HepG2 (cell line): Measurements from ENCODE around the gene SURF1. TPM values are rescaled to one million over a fixed set of nuclear protein-coding genes. Genes with fewer than 3 reads are reported as not detected.

Experiments
- BRCA1 ChIP-seq: sonication (generic); formaldehyde crosslinking; IDR thresholded peaks from 2 replicates; pipeline ENCODE4 v1.4.0; 2020; ENCODE audit warnings: missing genetic modification reagents
- CBFB ChIP-seq: sonication (generic); formaldehyde crosslinking; IDR thresholded peaks from 2 replicates; pipeline ENCODE4 v1.4.0; 2020; ENCODE audit warnings: missing genetic modification reagents
- FOXP1 ChIP-seq, 2 experiments: fragments of 450-650 bp in 1 of 2; IDR thresholded peaks; 2 replicates each; pipeline ENCODE4 v1.6.1; 2017 to 2018; ENCODE audit warnings: antibody characterized with exemption in 1 of 2
- GTF2F1 ChIP-seq: fragments of 150-350 bp; IDR thresholded peaks from 2 replicates; pipeline ENCODE4 v1.6.1; 2014; ENCODE audit warnings: low read length
- NRL ChIP-seq: sonication (generic); formaldehyde crosslinking; IDR thresholded peaks from 2 replicates; pipeline ENCODE4 v1.5.0; 2020; ENCODE audit warnings: missing genetic modification reagents, mild to moderate bottlenecking, moderate library complexity, borderline replicate concordance
- POLR2G ChIP-seq: fragments of 200-400 bp; formaldehyde crosslinking; IDR thresholded peaks from 2 replicates; pipeline ENCODE4 v1.6.1; 2018; ENCODE audit warnings: mild to moderate bottlenecking, low read depth, low read length, moderate library complexity
- RORA ChIP-seq: sonication (generic); formaldehyde crosslinking; IDR thresholded peaks from 2 replicates; pipeline ENCODE4 v1.5.0; 2020; ENCODE audit warnings: mild to moderate bottlenecking, missing genetic modification reagents, moderate library complexity
- SAP130 ChIP-seq: IDR thresholded peaks from 2 replicates; pipeline ENCODE4 v1.6.1; 2016; ENCODE audit warnings: low read depth
- SCMH1 ChIP-seq: sonication (generic); formaldehyde crosslinking; IDR thresholded peaks from 2 replicates; pipeline ENCODE4 v1.9.0; 2021; ENCODE audit warnings: missing genetic modification reagents, mild to moderate bottlenecking, borderline replicate concordance
- SMC3 ChIP-seq: IDR thresholded peaks from 2 replicates; pipeline ENCODE4 v1.6.1; 2011; ENCODE audit warnings: low read length, improper control_type of control experiment
- SOX6 ChIP-seq, 2 experiments: fragments of 450-650 bp in 1 of 2; sonication (generic) in 1 of 2; formaldehyde crosslinking in 1 of 2; IDR thresholded peaks; 2 replicates each; pipeline versions ENCODE4 v1.4.0 to v1.6.1; 2017 to 2020; ENCODE audit warnings: antibody characterized with exemption in 1 of 2, mild to moderate bottlenecking in 1 of 2, missing genetic modification reagents in 1 of 2
- TEAD2 ChIP-seq: sonication (generic); formaldehyde crosslinking; IDR thresholded peaks from 2 replicates; pipeline ENCODE4 v1.9.0; 2021; ENCODE audit warnings: missing genetic modification reagents
- ZMYM3 ChIP-seq: sonication (generic); formaldehyde crosslinking; IDR thresholded peaks from 2 replicates; pipeline ENCODE4 v1.5.1; 2020; ENCODE audit warnings: mild to moderate bottlenecking, missing genetic modification reagents
- ZNF12 ChIP-seq: sonication (generic); formaldehyde crosslinking; IDR thresholded peaks from 2 replicates; pipeline ENCODE4 v1.5.0; 2020; ENCODE audit warnings: missing genetic modification reagents
- ZNF224 ChIP-seq: sonication (generic); formaldehyde crosslinking; IDR thresholded peaks from 2 replicates; pipeline ENCODE4 v1.5.0; 2020; ENCODE audit warnings: mild to moderate bottlenecking, missing genetic modification reagents
- ZNF329 ChIP-seq: sonication (generic); formaldehyde crosslinking; IDR thresholded peaks from 2 replicates; pipeline ENCODE4 v1.9.0; 2021; ENCODE audit warnings: low read depth, mild to moderate bottlenecking, missing genetic modification reagents
- ZNF567 ChIP-seq: sonication (generic); formaldehyde crosslinking; IDR thresholded peaks from 2 replicates; pipeline ENCODE4 v1.8.1; 2023; ENCODE audit warnings: mild to moderate bottlenecking, missing genetic modification reagents, borderline replicate concordance
- ZNF652 ChIP-seq: IDR thresholded peaks from 2 replicates; pipeline ENCODE4 v1.6.1; 2016; ENCODE audit warnings: low read depth, borderline replicate concordance
- ZNF749 ChIP-seq: sonication (generic); formaldehyde crosslinking; IDR thresholded peaks from 2 replicates; pipeline ENCODE4 v1.8.0; 2022; ENCODE audit warnings: mild to moderate bottlenecking, missing genetic modification reagents, moderate library complexity, borderline replicate concordance
- polyA plus RNA-seq, 8 experiments: library from polyadenylated mRNA; depleted of rRNA in 3 of 8; stranded (reverse) in 7 of 8; unstranded in 1 of 8; fragments of >200 nt; fragmentation: Illumina TruSeq in 4 of 8; extraction: Trizol in 4 of 8; gene quantifications; 2 replicates each; pipeline versions ENCODE4 v1.2.1 to v1.2.3, GENCODE V29; 2011 to 2016; ENCODE audit warnings: low read depth in 4 of 8, missing spikeins in 1 of 8, mixed read lengths in 1 of 8; ENCODE audit not compliant: insufficient read depth in 1 of 8
- total RNA-seq, 5 experiments: library from RNA; depleted of rRNA; stranded (reverse); fragments of >200 nt; fragmentation: Illumina TruSeq; extraction: Trizol; gene quantifications; 2 replicates each; pipeline ENCODE4 v1.2.3, GENCODE V29; 2016; ENCODE audit warnings: low read depth in 1 of 5
- TF ChIP-seq, protein P1 (sequence below): sonication (generic); formaldehyde crosslinking; conservative IDR thresholded peaks from 2 replicates; pipeline ENCODE4 v1.4.0; 2020; ENCODE audit warnings: missing genetic modification reagents
- TF ChIP-seq, protein P2 (sequence below): sonication (generic); formaldehyde crosslinking; IDR thresholded peaks from 2 replicates; pipeline ENCODE4 v1.4.0; 2020; ENCODE audit warnings: missing genetic modification reagents, mild to moderate bottlenecking, borderline replicate concordance
- TF ChIP-seq, protein P3 (sequence below): sonication (generic); formaldehyde crosslinking; IDR thresholded peaks from 2 replicates; pipeline ENCODE4 v1.5.1; 2020; ENCODE audit warnings: mild to moderate bottlenecking, missing genetic modification reagents, moderate library complexity

Gene SURF1
- total and polyA plus RNA-seq, 2 of the 13 experiments (the other 11 are each of a cell fraction or from before 2014, with no cell fraction given): 17.8 to 40.7 TPM

DNA sequence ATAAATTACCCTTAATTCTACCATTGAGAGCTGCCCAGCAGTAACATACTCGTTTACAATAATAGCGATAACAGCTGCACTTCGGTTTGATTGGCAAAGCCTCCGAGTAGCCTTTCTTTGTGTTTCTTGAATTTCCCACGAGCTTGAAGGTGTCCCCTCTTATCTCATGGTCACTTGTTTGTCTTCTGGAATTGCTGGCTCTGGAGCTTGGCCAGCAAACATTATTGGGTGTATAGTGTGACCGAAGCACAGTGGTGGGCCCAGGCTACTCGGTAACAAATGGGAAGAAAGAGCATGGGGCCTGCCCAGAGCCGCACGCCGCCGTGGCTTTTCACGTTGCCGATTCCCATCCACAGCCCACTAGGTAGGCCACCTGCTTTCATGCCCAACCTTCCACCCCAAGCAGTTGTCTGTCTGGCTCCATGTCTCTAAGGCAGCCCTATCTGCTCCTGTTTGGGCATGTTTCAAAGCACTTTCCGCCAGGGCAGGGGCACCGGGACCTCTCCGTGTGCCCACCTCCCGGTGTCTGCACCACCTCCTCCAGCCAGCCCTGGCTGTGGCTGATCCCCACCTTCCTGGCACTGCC lies 28.5 kb upstream of the SURF1 start (continued):
- TF ChIP-seq, protein P1, sequence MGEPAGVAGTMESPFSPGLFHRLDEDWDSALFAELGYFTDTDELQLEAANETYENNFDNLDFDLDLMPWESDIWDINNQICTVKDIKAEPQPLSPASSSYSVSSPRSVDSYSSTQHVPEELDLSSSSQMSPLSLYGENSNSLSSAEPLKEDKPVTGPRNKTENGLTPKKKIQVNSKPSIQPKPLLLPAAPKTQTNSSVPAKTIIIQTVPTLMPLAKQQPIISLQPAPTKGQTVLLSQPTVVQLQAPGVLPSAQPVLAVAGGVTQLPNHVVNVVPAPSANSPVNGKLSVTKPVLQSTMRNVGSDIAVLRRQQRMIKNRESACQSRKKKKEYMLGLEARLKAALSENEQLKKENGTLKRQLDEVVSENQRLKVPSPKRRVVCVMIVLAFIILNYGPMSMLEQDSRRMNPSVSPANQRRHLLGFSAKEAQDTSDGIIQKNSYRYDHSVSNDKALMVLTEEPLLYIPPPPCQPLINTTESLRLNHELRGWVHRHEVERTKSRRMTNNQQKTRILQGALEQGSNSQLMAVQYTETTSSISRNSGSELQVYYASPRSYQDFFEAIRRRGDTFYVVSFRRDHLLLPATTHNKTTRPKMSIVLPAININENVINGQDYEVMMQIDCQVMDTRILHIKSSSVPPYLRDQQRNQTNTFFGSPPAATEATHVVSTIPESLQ (CRISPR knock-in tag): no peak
- TF ChIP-seq, protein P2, sequence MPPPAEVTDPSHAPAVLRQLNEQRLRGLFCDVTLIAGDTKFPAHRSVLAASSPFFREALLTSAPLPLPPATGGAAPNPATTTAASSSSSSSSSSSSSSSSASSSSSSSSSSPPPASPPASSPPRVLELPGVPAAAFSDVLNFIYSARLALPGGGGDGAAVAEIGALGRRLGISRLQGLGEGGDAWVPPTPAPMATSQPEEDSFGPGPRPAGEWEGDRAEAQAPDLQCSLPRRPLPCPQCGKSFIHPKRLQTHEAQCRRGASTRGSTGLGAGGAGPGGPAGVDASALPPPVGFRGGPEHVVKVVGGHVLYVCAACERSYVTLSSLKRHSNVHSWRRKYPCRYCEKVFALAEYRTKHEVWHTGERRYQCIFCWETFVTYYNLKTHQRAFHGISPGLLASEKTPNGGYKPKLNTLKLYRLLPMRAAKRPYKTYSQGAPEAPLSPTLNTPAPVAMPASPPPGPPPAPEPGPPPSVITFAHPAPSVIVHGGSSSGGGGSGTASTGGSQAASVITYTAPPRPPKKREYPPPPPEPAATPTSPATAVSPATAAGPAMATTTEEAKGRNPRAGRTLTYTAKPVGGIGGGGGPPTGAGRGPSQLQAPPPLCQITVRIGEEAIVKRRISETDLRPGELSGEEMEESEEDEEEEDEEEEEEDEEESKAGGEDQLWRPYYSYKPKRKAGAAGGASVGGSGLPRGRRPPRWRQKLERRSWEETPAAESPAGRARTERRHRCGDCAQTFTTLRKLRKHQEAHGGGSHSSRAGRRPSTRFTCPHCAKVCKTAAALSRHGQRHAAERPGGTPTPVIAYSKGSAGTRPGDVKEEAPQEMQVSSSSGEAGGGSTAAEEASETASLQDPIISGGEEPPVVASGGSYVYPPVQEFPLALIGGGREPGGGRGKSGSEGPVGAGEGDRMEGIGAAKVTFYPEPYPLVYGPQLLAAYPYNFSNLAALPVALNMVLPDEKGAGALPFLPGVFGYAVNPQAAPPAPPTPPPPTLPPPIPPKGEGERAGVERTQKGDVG (CRISPR knock-in tag): peak; percentile 64; the same call in 1 of the 2 replicates
- TF ChIP-seq FOXP1 (IDR thresholded peaks at IDR 0.05) (no peak), FOXP1 (CRISPR knock-in tag; IDR thresholded peaks at IDR 0.05) (no peak), BRCA1 (no peak), ZNF12 (CRISPR knock-in tag) (no peak), ZNF329 (no peak), CBFB (CRISPR knock-in tag) (no peak), ZNF567 (0 out of 2 replicates have a peak, but pooled peaks have one; percentile 33), NRL (CRISPR knock-in tag) (no peak), GTF2F1 (no peak), SAP130 (CRISPR knock-in tag) (0 out of 2 replicates have a peak, but pooled peaks have one; percentile 4), ZNF749 (CRISPR knock-in tag) (no peak), TEAD2 (no peak), SOX6 (IDR thresholded peaks at IDR 0.05) (no peak), SOX6 (CRISPR knock-in tag; IDR thresholded peaks at IDR 0.05) (peak; percentile 30; the same call in 1 of the 2 replicates), ZNF224 (CRISPR knock-in tag) (no peak), ZMYM3 (CRISPR knock-in tag) (no peak), SMC3 (no peak), POLR2G (no peak), ZNF652 (CRISPR knock-in tag) (no peak), SCMH1 (CRISPR knock-in tag) (no peak), RORA (CRISPR knock-in tag) (no peak)
- TF ChIP-seq, protein P3, sequence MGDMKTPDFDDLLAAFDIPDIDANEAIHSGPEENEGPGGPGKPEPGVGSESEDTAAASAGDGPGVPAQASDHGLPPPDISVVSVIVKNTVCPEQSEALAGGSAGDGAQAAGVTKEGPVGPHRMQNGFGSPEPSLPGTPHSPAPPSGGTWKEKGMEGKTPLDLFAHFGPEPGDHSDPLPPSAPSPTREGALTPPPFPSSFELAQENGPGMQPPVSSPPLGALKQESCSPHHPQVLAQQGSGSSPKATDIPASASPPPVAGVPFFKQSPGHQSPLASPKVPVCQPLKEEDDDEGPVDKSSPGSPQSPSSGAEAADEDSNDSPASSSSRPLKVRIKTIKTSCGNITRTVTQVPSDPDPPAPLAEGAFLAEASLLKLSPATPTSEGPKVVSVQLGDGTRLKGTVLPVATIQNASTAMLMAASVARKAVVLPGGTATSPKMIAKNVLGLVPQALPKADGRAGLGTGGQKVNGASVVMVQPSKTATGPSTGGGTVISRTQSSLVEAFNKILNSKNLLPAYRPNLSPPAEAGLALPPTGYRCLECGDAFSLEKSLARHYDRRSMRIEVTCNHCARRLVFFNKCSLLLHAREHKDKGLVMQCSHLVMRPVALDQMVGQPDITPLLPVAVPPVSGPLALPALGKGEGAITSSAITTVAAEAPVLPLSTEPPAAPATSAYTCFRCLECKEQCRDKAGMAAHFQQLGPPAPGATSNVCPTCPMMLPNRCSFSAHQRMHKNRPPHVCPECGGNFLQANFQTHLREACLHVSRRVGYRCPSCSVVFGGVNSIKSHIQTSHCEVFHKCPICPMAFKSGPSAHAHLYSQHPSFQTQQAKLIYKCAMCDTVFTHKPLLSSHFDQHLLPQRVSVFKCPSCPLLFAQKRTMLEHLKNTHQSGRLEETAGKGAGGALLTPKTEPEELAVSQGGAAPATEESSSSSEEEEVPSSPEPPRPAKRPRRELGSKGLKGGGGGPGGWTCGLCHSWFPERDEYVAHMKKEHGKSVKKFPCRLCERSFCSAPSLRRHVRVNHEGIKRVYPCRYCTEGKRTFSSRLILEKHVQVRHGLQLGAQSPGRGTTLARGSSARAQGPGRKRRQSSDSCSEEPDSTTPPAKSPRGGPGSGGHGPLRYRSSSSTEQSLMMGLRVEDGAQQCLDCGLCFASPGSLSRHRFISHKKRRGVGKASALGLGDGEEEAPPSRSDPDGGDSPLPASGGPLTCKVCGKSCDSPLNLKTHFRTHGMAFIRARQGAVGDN (CRISPR knock-in tag): peak; percentile 79
